Sigmoid colon (tissue), 7 donors: ENCODE results near the gene PHF21A. TPM values are rescaled to one million over a fixed set of nuclear protein-coding genes. Genes with fewer than 3 reads are reported as not detected.

Source experiments
- DNase-seq: peaks from one replicate; pipeline ENCODE4 v3.0.0-alpha.2; 2019
- H3K27ac ChIP-seq, 4 donors: fragments of 200-600 bp; sonication (generic); one replicate each; pipeline ENCODE4 v1.5.1; 2016 to 2019; ENCODE audit warnings: mild to moderate bottlenecking in 1 of 4
- H3K27me3 ChIP-seq, 3 donors: fragments of 200-600 bp; sonication (generic); one replicate each; pipeline ENCODE4 v1.5.1; 2019; ENCODE audit warnings: mild to moderate bottlenecking in 1 of 3
- H3K36me3 ChIP-seq, 4 donors: fragments of 200-600 bp; sonication (generic); one replicate each; pipeline ENCODE4 v1.5.1; 2016 to 2019
- H3K4me1 ChIP-seq, 4 donors: fragments of 200-600 bp; sonication (generic); one replicate each; pipeline ENCODE4 v1.5.1; 2017 to 2019
- H3K4me3 ChIP-seq, 4 donors: fragments of 200-600 bp; sonication (generic); one replicate each; pipeline ENCODE4 v1.5.1; 2017 to 2019; ENCODE audit warnings: mild to moderate bottlenecking in 2 of 4, moderate library complexity in 1 of 4
- H3K9me3 ChIP-seq, 4 donors: fragments of 200-600 bp in 3 of 4; sonication (generic) in 3 of 4; one replicate each; pipeline versions ENCODE4 v1.5.1 to v1.6.1; 2013 to 2019
- EP300 ChIP-seq, 4 donors: sonication (generic); formaldehyde crosslinking; IDR thresholded peaks; one replicate each; pipeline ENCODE4 v1.6.1; 2017; ENCODE audit warnings: antibody characterized with exemption in 4 of 4
- POLR2A ChIP-seq, 2 donors: fragments of 450-650 bp; IDR thresholded peaks; one replicate each; pipeline ENCODE4 v1.6.1; 2016; ENCODE audit warnings: antibody characterized with exemption in 2 of 2, mild to moderate bottlenecking in 2 of 2, moderate library complexity in 2 of 2
- POLR2AphosphoS5 ChIP-seq, 4 donors: sonication (generic); formaldehyde crosslinking; IDR thresholded peaks; one replicate each; pipeline ENCODE4 v1.6.1; 2017; ENCODE audit warnings: antibody characterized with exemption in 4 of 4
- WGBS, 2 donors: extraction: QIAGEN DNeasy Blood & Tissue Kit; methylation state at CpG; one replicate each; pipeline ENCODE4 v1.1.7; 2013; 5-methylcytosine and 5-hydroxymethylcytosine counted together
- intact Hi-C: fragments of 100-400 bp; cut with DNase I; formaldehyde crosslinking; loops from one replicate; pipeline ENCODE4 v1.15.1; 2023
- polyA plus RNA-seq, 3 donors: library from polyadenylated mRNA; stranded (reverse); fragments of 200-250 nt; gene quantifications; one replicate each; pipeline ENCODE4 v1.2.3, GENCODE V29; 2013
- total RNA-seq, 4 donors: library from RNA; depleted of rRNA; stranded (reverse); fragments of >200 nt; gene quantifications; one replicate each; pipeline ENCODE4 v1.1.0, GENCODE V29; 2016
- TF ChIP-seq, protein P1 (sequence below), 4 experiments: fragments of 450-650 bp in 3 of 4; fragments of 200-600 bp in 1 of 4; IDR thresholded peaks; one replicate each; pipeline ENCODE4 v1.5.1; 2016 to 2019; ENCODE audit warnings: antibody characterized with exemption in 4 of 4, mild to moderate bottlenecking in 3 of 4, moderate library complexity in 2 of 4
- donor health status: healthy with polysubstance abuse.
- donor health status: Bipolar disorder and iron deficiency.
- donor health status: healthy.

The PHF21A gene
- total and polyA plus RNA-seq, 7 donors = 5.3 to 58.6 (median 30.3) TPM

DNA sequence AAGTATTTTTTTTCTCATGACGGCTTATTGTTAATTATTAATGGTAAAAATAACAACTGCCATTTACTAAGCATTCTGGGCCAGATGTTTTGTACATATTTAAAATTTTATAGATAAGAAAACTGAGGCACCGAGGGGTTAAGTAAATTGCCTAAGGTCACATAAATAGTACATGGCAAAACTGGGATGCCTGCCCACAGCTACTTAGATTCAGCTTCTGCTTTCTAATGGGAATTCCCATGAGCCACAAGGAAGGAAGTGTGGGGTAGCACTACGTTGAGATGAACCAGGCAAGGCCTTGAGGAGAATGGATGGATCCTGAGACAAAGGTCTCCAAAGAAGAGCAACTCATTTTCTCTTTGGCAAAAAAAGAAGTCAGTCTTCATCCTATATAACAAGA, 11.9 kb upstream of the PHF21A start:
- WGBS, 2 donors = 61 to 62% methylated on average over 3 of the region's 3 CpGs
- Histone ChIP-seq H3K4me3 (no peak overlapping the region), H3K4me1 (no peaks in the 10 kb centered on the region), H3K9me3 (no peaks in the 10 kb centered on the region), H3K27ac (no peak overlapping the region), H3K36me3 (no peaks in the 10 kb centered on the region), H3K27me3 (no peaks in the 10 kb centered on the region)
- DNase-seq = no peak
- TF ChIP-seq EP300 (IDR thresholded peaks at IDR 0.05) (no peak), POLR2A (IDR thresholded peaks at IDR 0.05) (no peak), POLR2AphosphoS5 (IDR thresholded peaks at IDR 0.05) (no peak)
- TF ChIP-seq, protein P1, sequence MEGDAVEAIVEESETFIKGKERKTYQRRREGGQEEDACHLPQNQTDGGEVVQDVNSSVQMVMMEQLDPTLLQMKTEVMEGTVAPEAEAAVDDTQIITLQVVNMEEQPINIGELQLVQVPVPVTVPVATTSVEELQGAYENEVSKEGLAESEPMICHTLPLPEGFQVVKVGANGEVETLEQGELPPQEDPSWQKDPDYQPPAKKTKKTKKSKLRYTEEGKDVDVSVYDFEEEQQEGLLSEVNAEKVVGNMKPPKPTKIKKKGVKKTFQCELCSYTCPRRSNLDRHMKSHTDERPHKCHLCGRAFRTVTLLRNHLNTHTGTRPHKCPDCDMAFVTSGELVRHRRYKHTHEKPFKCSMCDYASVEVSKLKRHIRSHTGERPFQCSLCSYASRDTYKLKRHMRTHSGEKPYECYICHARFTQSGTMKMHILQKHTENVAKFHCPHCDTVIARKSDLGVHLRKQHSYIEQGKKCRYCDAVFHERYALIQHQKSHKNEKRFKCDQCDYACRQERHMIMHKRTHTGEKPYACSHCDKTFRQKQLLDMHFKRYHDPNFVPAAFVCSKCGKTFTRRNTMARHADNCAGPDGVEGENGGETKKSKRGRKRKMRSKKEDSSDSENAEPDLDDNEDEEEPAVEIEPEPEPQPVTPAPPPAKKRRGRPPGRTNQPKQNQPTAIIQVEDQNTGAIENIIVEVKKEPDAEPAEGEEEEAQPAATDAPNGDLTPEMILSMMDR (IDR thresholded peaks at IDR 0.05) = no peak
- intact Hi-C loops = no loop called here

DNA sequence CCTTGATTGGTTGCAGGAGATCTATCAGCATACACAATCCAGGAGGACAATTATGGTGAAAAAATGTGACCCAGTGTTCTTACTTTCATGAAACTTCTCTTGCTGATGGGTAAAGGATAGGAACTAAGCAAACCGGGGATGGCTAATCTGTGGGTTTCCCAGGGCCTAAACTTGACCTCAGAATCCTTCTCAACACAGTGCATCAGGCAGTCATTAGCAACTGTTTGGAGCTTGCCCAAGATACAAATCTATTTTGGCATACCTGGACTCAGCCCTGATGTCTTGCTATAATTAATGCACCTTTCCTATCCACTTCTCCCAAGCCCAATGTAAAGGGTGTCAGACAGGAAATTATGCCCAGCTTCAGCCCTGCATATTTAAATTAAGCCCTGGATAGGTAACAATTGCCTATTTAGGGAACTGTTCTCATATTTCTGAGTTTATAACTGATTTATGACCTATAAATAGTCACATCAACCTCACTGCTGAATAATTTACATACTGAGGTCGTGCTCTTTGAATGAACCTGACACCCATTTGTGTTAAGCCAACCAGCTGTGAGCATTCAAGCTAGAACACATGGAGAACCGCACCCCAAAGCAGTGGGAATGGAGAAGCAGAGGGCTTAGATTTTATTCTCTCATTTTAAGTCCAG, 9.2 kb upstream of the PHF21A start:
- Histone ChIP-seq H3K27ac (no peak overlapping the region), H3K9me3 (no peaks in the 10 kb centered on the region), H3K36me3 (no peaks in the 10 kb centered on the region), H3K4me3 (no peak overlapping the region), H3K4me1 (no peaks in the 10 kb centered on the region), H3K27me3 (no peaks in the 10 kb centered on the region)
- TF ChIP-seq POLR2AphosphoS5 (IDR thresholded peaks at IDR 0.05) = no peak
- no peak for TF ChIP-seq EP300 (IDR thresholded peaks at IDR 0.05)
- TF ChIP-seq, protein P1 (IDR thresholded peaks at IDR 0.05) = no peak
- no peak for TF ChIP-seq POLR2A (IDR thresholded peaks at IDR 0.05)
- DNase-seq = no peak
- intact Hi-C loops = no loop called here
- 75 to 78% methylated on average over 3 of the region's 3 CpGs for WGBS, 2 donors

- WGBS, 2 donors = 88 to 92% methylated on average over 2 of the region's 2 CpGs
- intact Hi-C loops = loop anchor here (10.0 kb wide), 3 partner anchors 54 to 486 kb away; partner anchors contain the start of genes ATG13, HARBI1 and SLC35C1
Observed at GRCh38 chr11:46129133-46129532, 7.9 kb upstream of the PHF21A start.

DNA sequence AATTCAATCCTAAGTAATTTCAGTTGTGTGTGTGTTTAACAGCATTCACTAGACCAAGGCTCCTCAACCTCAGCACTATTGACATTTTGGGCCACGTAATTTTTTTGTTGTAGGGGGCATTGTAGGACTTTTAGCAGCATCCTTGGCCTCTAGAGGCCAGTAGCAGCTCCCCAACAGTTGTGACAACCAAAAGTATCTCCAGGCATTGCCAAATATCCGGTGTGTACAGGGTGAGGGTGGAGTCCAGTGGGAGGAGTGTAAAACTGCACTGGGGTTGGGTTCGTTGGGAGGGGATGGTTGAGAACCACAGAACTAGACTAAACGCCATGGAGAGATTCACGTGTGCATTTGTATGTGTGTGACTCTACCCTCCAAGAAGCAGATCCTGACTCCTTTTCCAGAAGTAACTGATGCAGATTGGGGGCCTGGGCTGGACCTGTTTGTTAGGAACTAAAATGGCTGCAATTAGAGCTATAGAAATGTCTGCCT, 5.9 kb upstream of the PHF21A start:
- Histone ChIP-seq H3K9me3 (no peaks in the 10 kb centered on the region), H3K27ac (no peak overlapping the region), H3K4me3 (no peak overlapping the region), H3K36me3 (no peaks in the 10 kb centered on the region), H3K27me3 (no peaks in the 10 kb centered on the region), H3K4me1 (peaks cover 0 to 12% (median 8%) of the 10 kb centered on the region in 4 donors)
- TF ChIP-seq POLR2AphosphoS5 (IDR thresholded peaks at IDR 0.05) = no peak
- no peak for TF ChIP-seq EP300 (IDR thresholded peaks at IDR 0.05)
- no peak for TF ChIP-seq POLR2A (IDR thresholded peaks at IDR 0.05)
- TF ChIP-seq, protein P1 (IDR thresholded peaks at IDR 0.05) = no peak
- DNase-seq = no peak
- 7 to 27% methylated on average over 5 of the region's 5 CpGs for WGBS, 2 donors
- intact Hi-C loops = loop anchor here (10.0 kb wide), 3 partner anchors 52 to 488 kb away; partner anchors contain the start of genes ATG13, HARBI1 and SLC35C1

More at GRCh38 chr11:46129133-46129532, 7.9 kb upstream of the PHF21A start:
- TF ChIP-seq EP300 (IDR thresholded peaks at IDR 0.05) = no peak
- TF ChIP-seq POLR2AphosphoS5 (IDR thresholded peaks at IDR 0.05) = no peak
- H3K36me3 ChIP-seq = no peaks in the 10 kb centered on the region
- H3K9me3 ChIP-seq = no peaks in the 10 kb centered on the region
- no peaks in the 10 kb centered on the region for H3K27me3 ChIP-seq
- no peak overlapping the region for H3K27ac ChIP-seq
- DNase-seq = no peak
- no peaks in the 10 kb centered on the region for H3K4me1 ChIP-seq
- H3K4me3 ChIP-seq = no peak overlapping the region

DNA sequence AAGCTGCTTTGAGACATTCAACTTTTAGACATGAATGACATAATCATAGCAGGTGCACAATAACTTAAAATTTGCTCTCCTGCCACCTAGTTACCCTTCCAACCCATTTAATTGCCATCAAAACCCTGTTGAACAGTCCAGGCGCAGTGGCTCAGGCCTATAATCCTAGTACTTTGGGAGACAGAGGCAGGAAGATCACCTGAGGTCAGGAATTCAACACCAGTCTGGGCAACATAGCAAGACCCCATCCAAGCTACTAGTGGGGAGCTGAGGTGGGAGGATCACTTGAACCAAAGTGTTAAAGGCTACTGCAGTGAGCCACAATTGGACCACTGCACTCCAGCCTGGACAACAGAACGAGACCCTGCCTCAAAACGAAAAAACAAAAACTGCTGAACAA, 4.0 kb upstream of the PHF21A start:
- peaks cover 0 to 12% (median 8%) of the 10 kb centered on the region in 4 donors for H3K4me1 ChIP-seq
- TF ChIP-seq POLR2A (IDR thresholded peaks at IDR 0.05) (no peak), POLR2AphosphoS5 (IDR thresholded peaks at IDR 0.05) (no peak), EP300 (IDR thresholded peaks at IDR 0.05) (no peak)
- TF ChIP-seq, protein P1 (IDR thresholded peaks at IDR 0.05) = no peak
- intact Hi-C loops = loop anchor here (10.0 kb wide), 3 partner anchors 50 to 490 kb away; partner anchors contain the start of genes ATG13, HARBI1 and SLC35C1

More for the DNA sequence above, 4.0 kb upstream of the PHF21A start:
- Histone ChIP-seq H3K36me3 (no peaks in the 10 kb centered on the region), H3K27ac (no peak overlapping the region), H3K4me3 (no peak overlapping the region), H3K9me3 (no peaks in the 10 kb centered on the region), H3K27me3 (no peaks in the 10 kb centered on the region)
- WGBS, 2 donors = 96% methylated on average over 3 of the region's 3 CpGs
- DNase-seq = no peak
